OCI-LY7 (cell line): ENCODE results near the gene OXCT2.
"Not testable (repeated sequence)": the region's sequence is repeated elsewhere in the genome, so short reads cannot be mapped to it uniquely, and the experiment has no call there.

ENCODE experiments used
- EZH2phosphoT487 ChIP-seq: fragments of 200-600 bp; sonication (generic); IDR thresholded peaks from 2 replicates; pipeline ENCODE4 v1.6.1; 2018; ENCODE audit warnings: low read depth, borderline replicate concordance, mild to moderate bottlenecking, mixed run types, antibody characterized with exemption, low read length, moderate library complexity, mixed read lengths
- TF ChIP-seq, protein P1 (sequence below): fragments of 200-600 bp; sonication (generic); conservative IDR thresholded peaks from 2 replicates; pipeline ENCODE4 v1.5.1; 2014; ENCODE audit warnings: mild to moderate bottlenecking, antibody characterized with exemption, low read length, moderate library complexity, mixed read lengths

DNA sequence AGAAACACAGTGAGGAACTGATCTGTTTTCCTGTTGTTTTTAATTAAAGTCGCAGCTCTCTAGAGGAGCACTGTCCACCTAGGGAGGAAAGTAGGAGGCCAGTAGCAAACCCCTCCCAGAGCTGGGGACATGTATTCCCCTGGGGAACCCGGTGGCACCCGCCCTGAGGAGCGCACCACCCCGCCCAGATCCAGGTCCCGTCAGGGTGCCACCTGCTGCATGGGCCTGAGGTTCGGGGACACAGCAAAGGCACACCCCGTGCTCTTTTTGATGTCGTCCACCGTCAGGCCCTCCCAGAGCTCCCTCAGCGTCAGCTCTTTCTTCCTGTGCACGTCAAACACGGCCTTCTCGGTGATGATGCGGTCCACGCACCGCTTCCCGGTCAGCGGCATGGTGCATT, 1.6 kb downstream of the OXCT2 start:
- TF ChIP-seq, protein P1, sequence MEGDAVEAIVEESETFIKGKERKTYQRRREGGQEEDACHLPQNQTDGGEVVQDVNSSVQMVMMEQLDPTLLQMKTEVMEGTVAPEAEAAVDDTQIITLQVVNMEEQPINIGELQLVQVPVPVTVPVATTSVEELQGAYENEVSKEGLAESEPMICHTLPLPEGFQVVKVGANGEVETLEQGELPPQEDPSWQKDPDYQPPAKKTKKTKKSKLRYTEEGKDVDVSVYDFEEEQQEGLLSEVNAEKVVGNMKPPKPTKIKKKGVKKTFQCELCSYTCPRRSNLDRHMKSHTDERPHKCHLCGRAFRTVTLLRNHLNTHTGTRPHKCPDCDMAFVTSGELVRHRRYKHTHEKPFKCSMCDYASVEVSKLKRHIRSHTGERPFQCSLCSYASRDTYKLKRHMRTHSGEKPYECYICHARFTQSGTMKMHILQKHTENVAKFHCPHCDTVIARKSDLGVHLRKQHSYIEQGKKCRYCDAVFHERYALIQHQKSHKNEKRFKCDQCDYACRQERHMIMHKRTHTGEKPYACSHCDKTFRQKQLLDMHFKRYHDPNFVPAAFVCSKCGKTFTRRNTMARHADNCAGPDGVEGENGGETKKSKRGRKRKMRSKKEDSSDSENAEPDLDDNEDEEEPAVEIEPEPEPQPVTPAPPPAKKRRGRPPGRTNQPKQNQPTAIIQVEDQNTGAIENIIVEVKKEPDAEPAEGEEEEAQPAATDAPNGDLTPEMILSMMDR: not testable (repeated sequence)
- not testable (repeated sequence) for TF ChIP-seq EZH2phosphoT487
